ENCODE data around the gene CNTN2. TPM values are rescaled to one million over a fixed set of nuclear protein-coding genes. Genes with fewer than 3 reads are reported as not detected.

Gene CNTN2
- polyA plus RNA-seq (2011; rRNA removed) (not detected in 2 replicates), polyA minus RNA-seq (2011; rRNA and poly(A)+ RNA removed) (not detected in 2 replicates)

- peaks cover 59% of the 10 kb centered on the region for H3K27me3 ChIP-seq (ENCODE audit: control insufficient read depth, insufficient read depth, low read length)
These were observed at the start of gene CNTN2 for GRCh38 chr1:205042911-205043806. CNTN2 (plus strand) TSS chr1:205043212; CDS start chr1:205053186, 9,974 bp downstream.

GRCh38 chr1:204994086-204994862, 48.7 kb upstream of the CNTN2 start:
- CTCF ChIA-PET = interaction anchor here (1.1 to 2.0 kb wide), 3 partner anchors 53 to 148 kb away, joined by 3 to 6 read pairs (median 5); no protein-coding TSS in a partner anchor
- H3K27ac ChIP-seq (ENCODE audit: low read depth, low read length) = no peak overlapping the region
- no peak for DNase-seq (ENCODE audit: low read depth, low spot score)
- no peak overlapping the region for H3K4me3 ChIP-seq (ENCODE audit: low read depth, low read length)
- no peaks in the 10 kb centered on the region; the same call in 1 of the 2 replicates for H3K9me3 ChIP-seq (ENCODE audit: control insufficient read depth, insufficient read depth, low read length)
- H3K27me3 ChIP-seq (ENCODE audit: control insufficient read depth, insufficient read depth, low read length) = peaks cover 26% of the 10 kb centered on the region
- POLR2A ChIA-PET = no interaction called here
- TF ChIP-seq CTCF (IDR thresholded peaks at IDR 0.05; ENCODE audit: low read depth, low read length) = no peak

More at GRCh38 chr1:205042911-205043806, at the start of gene CNTN2:
- POLR2A ChIA-PET = no interaction called here
- no peak for TF ChIP-seq CTCF (IDR thresholded peaks at IDR 0.05; ENCODE audit: low read depth, low read length)
- H3K9me3 ChIP-seq (ENCODE audit: control insufficient read depth, insufficient read depth, low read length) = no peaks in the 10 kb centered on the region
- no peak within 1 kb of the TSS for H3K27ac ChIP-seq (ENCODE audit: low read depth, low read length)
- CTCF ChIA-PET = interaction anchor here (0.5 to 1.9 kb wide), 2 partner anchors 18 to 20 kb away, joined by 3 to 11 read pairs; no protein-coding TSS in a partner anchor
- H3K4me3 ChIP-seq (ENCODE audit: low read depth, low read length) = no peak within 1 kb of the TSS
- DNase-seq (ENCODE audit: low read depth, low spot score) = no peak

- DNase-seq (ENCODE audit: low read depth, low spot score) = no peak
- POLR2A ChIA-PET = no interaction called here
- Histone ChIP-seq H3K9me3 (ENCODE audit: control insufficient read depth, insufficient read depth, low read length) (no peaks in the 10 kb centered on the region; the same call in 1 of the 2 replicates), H3K27ac (ENCODE audit: low read depth, low read length) (no peak overlapping the region), H3K4me3 (ENCODE audit: low read depth, low read length) (no peak overlapping the region), H3K27me3 (ENCODE audit: control insufficient read depth, insufficient read depth, low read length) (peaks cover 20% of the 10 kb centered on the region)
- no peak for TF ChIP-seq CTCF (IDR thresholded peaks at IDR 0.05; ENCODE audit: low read depth, low read length)
- CTCF ChIA-PET = interaction anchor here (1.2 to 4.0 kb wide), 2 partner anchors 10 to 64 kb away, joined by 3 to 15 read pairs; no protein-coding TSS in a partner anchor
These were observed 46.0 kb upstream of the CNTN2 start for GRCh38 chr1:204996981-204997380.

GRCh38 chr1:204997591-204998355, 45.2 kb upstream of the CNTN2 start:
- H3K4me3 ChIP-seq (ENCODE audit: low read depth, low read length) = no peak overlapping the region
- TF ChIP-seq CTCF (IDR thresholded peaks at IDR 0.05; ENCODE audit: low read depth, low read length) = no peak
- peaks cover 16% of the 10 kb centered on the region for H3K27me3 ChIP-seq (ENCODE audit: control insufficient read depth, insufficient read depth, low read length)
- POLR2A ChIA-PET = no interaction called here
- DNase-seq (ENCODE audit: low read depth, low spot score) = no peak
- CTCF ChIA-PET = interaction anchor here (0.9 to 4.0 kb wide), 3 partner anchors 8 to 64 kb away, joined by 3 to 15 read pairs (median 4); no protein-coding TSS in a partner anchor
- H3K9me3 ChIP-seq (ENCODE audit: control insufficient read depth, insufficient read depth, low read length) = no peaks in the 10 kb centered on the region; the same call in 1 of the 2 replicates
- H3K27ac ChIP-seq (ENCODE audit: low read depth, low read length) = no peak overlapping the region

All from AG04450 (cell line).